Tibial nerve (tissue), 4 donors: ENCODE data around the gene PREPL.

Experiments used
- EP300 ChIP-seq, 2 donors: sonication (generic); formaldehyde crosslinking; IDR thresholded peaks; one replicate each; pipeline ENCODE4 v1.6.1; 2017; ENCODE audit warnings: antibody characterized with exemption in 2 of 2, mild to moderate bottlenecking in 1 of 2
- TF ChIP-seq, protein P1 (sequence below), 5 experiments: fragments of 200-600 bp in 3 of 5; fragments of 450-650 bp in 2 of 5; sonication (generic) in 3 of 5; IDR thresholded peaks; one replicate each; pipeline ENCODE4 v1.5.1; 2016 to 2019; ENCODE audit warnings: antibody characterized with exemption in 5 of 5, mild to moderate bottlenecking in 3 of 5, moderate library complexity in 2 of 5

DNA sequence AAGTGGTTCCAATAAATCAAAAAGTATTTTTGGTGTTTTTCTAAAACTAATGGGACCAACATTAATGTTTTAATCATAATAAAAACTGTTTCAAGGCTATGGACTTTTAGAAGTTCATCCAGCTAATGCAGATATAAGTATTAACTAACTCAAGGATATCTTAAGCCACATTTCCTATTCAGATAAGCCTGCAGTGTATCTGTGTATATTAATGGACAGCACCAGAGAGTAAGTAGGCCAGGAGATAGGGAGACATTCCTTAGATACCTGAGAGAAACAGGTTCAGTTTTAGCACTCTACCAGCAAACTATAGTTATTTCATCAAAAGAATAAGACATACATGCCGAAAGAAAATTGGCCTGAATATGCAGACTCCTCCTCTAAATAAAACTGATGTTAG lies 27.3 kb downstream of the PREPL start:
- TF ChIP-seq, protein P1, sequence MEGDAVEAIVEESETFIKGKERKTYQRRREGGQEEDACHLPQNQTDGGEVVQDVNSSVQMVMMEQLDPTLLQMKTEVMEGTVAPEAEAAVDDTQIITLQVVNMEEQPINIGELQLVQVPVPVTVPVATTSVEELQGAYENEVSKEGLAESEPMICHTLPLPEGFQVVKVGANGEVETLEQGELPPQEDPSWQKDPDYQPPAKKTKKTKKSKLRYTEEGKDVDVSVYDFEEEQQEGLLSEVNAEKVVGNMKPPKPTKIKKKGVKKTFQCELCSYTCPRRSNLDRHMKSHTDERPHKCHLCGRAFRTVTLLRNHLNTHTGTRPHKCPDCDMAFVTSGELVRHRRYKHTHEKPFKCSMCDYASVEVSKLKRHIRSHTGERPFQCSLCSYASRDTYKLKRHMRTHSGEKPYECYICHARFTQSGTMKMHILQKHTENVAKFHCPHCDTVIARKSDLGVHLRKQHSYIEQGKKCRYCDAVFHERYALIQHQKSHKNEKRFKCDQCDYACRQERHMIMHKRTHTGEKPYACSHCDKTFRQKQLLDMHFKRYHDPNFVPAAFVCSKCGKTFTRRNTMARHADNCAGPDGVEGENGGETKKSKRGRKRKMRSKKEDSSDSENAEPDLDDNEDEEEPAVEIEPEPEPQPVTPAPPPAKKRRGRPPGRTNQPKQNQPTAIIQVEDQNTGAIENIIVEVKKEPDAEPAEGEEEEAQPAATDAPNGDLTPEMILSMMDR (IDR thresholded peaks at IDR 0.05), result no peak
- no peak for TF ChIP-seq EP300 (IDR thresholded peaks at IDR 0.05)
